ENCODE measurements around the gene APBA1. TPM values are rescaled to one million over a fixed set of nuclear protein-coding genes. Genes with fewer than 3 reads are reported as not detected.

APBA1 gene
- total and polyA plus RNA-seq, 9 of the 15 experiments (the other 6 are each of a cell fraction or from before 2014, with no cell fraction given) = 0.01 to 0.02 TPM; not detected in 7

- Histone ChIP-seq H3K79me2 (ENCODE audit: control insufficient read depth, insufficient read depth, low read length) (no peaks in the 10 kb centered on the region), H3K4me2 (ENCODE audit: insufficient read depth, low read length) (no peak overlapping the region), H3K36me3 (ENCODE audit: control insufficient read depth, insufficient read depth, low read length) (no peaks in the 10 kb centered on the region), H3K9me3 (replicated peaks; ENCODE audit: control insufficient read depth, insufficient read depth, low read depth, low read length) (no peaks in the 10 kb centered on the region), H3K4me3 (no peak overlapping the region), H3K9ac (ENCODE audit: insufficient read depth in 1 of 2, low read depth in 2 of 2, low read length in 2 of 2) (no peak overlapping the region), H4K20me1 (replicated peaks; ENCODE audit: control insufficient read depth, insufficient read depth, low read length) (no peaks in the 10 kb centered on the region), H3K4me1 (replicated peaks in 1 of 2; ENCODE audit: control insufficient read depth in 2 of 2, insufficient read depth in 2 of 2, low read length in 2 of 2) (no peaks in the 10 kb centered on the region), H3K9me1 (ENCODE audit: control insufficient read depth, insufficient read depth, low read length) (no peaks in the 10 kb centered on the region), H3K27me3 (ENCODE audit: control insufficient read depth in 2 of 2, insufficient read depth in 2 of 2, low read length in 2 of 2) (peaks cover 0 to 19% of the 10 kb centered on the region in 2 experiments; a peak in 3 of 5 replicates), H3K27ac (ENCODE audit: extremely low read depth, low read depth, low read length) (no peak overlapping the region), H2AFZ (ENCODE audit: low read depth, low read length) (no peak overlapping the region)
- no peak for DNase-seq (ENCODE audit: extremely low read depth in 1 of 4, low spot score in 3 of 4)
- intact Hi-C loops (cut with micrococcal nuclease) = no loop called here
- CTCF ChIA-PET (ENCODE audit: low intra/inter-chr PET ratio) = no interaction called here
- in situ Hi-C loops (cut with MboI) = no loop called here
- POLR2A ChIA-PET = no interaction called here
- 0% methylated on average over 2 of the region's 2 CpGs for WGBS (ENCODE audit: insufficient coverage, low coverage, missing lambda C conversion rate)
- no peak for ATAC-seq
- FAIRE-seq = no peak
- BruUV-seq (replicated peaks) = no TSS peak
- TF ChIP-seq, protein P1, sequence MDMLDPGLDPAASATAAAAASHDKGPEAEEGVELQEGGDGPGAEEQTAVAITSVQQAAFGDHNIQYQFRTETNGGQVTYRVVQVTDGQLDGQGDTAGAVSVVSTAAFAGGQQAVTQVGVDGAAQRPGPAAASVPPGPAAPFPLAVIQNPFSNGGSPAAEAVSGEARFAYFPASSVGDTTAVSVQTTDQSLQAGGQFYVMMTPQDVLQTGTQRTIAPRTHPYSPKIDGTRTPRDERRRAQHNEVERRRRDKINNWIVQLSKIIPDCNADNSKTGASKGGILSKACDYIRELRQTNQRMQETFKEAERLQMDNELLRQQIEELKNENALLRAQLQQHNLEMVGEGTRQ (CRISPR knock-in tag; IDR thresholded peaks at IDR 0.05) = no peak
- TF ChIP-seq KLF6 (CRISPR knock-in tag; IDR thresholded peaks at IDR 0.05; ENCODE audit: borderline replicate concordance) (no peak), MAFG (tag; conservative IDR thresholded peaks at IDR 0.05) (peak; percentile 43; the same call in 1 of the 2 replicates), SNIP1 (IDR thresholded peaks at IDR 0.05; ENCODE audit: low read depth) (no peak), RERE (CRISPR knock-in tag; IDR thresholded peaks at IDR 0.05; ENCODE audit: borderline replicate concordance) (no peak), RBM17 (IDR thresholded peaks at IDR 0.05; ENCODE audit: borderline replicate concordance, low read depth, low read length) (no peak), BCL6 (CRISPR knock-in tag; IDR thresholded peaks at IDR 0.05) (no peak), CBFA2T2 (conservative IDR thresholded peaks at IDR 0.05) (no peak), ZSCAN29 (IDR thresholded peaks at IDR 0.05) (no peak), MEIS2 (IDR thresholded peaks at IDR 0.05; ENCODE audit: partially characterized antibody) (no peak), NFIC (IDR thresholded peaks at IDR 0.05) (no peak), HDGF (IDR thresholded peaks at IDR 0.05) (no peak), MTA1 (IDR thresholded peaks at IDR 0.05; ENCODE audit: borderline replicate concordance) (no peak), ZNF316 (IDR thresholded peaks at IDR 0.05) (peak; percentile 66), C11orf30 (IDR thresholded peaks at IDR 0.05; ENCODE audit: low read depth) (peak; percentile 42; the same call in 1 of the 2 replicates), ZNF398 (CRISPR knock-in tag; IDR thresholded peaks at IDR 0.05) (no peak), ZNF121 (CRISPR knock-in tag; conservative IDR thresholded peaks at IDR 0.05) (peak; percentile 33), ZNF239 (CRISPR knock-in tag; IDR thresholded peaks at IDR 0.05) (no peak)
Observed at GRCh38 chr9:69396759-69397158, 275.4 kb downstream of the APBA1 start.
